K562 (cell line): ENCODE data around the gene RANGAP1. TPM values are rescaled to one million over a fixed set of nuclear protein-coding genes. Genes with fewer than 3 reads are reported as not detected.

Source experiments
- ATAC-seq: fragments of 200-7000 bp; cut with Tn5 transposase; 3 replicates; pipeline ENCODE4 v1.9.1; 2020; ENCODE audit warnings: moderate library complexity
- BruUV-seq: library from RNA; stranded (reverse); fragments of 400-500 nt; replicated peaks from 2 replicates; lab custom pipeline; 2021; lab: Mats Ljungman, UMichigan
- CTCF ChIA-PET: fragments of 300-600 bp; formaldehyde crosslinking; extraction: SDS; loops from one replicate; lab custom pipeline; 2021; ENCODE audit warnings: low intra/inter-chr PET ratio; lab: Yijun Ruan, JAX
- POLR2A ChIA-PET: fragments of 300-600, 350-650 bp; sonication (Branson Sonifier 250); formaldehyde crosslinking; extraction: SDS; loops from one replicate; lab custom pipeline; 2021; ENCODE audit warnings: antibody characterized with exemption, inconsistent platforms; lab: Yijun Ruan, JAX
- DNase-seq, 4 experiments: peaks; one replicate each; pipeline versions ENCODE4 v3.0.0 to v3.0.0-alpha.2; 2011 to 2018; ENCODE audit warnings: low spot score in 3 of 4, mixed read lengths in 3 of 4; ENCODE audit errors: extremely low read depth in 1 of 4
- FAIRE-seq: peaks from 2 replicates; lab custom pipeline; 2011; peaks lifted over from hg19 to GRCh38; lab: Jason Lieb, UNC
- H2AFZ ChIP-seq: 2 replicates; pipeline ENCODE4 v1.6.0; 2011; ENCODE audit warnings: low read depth, low read length, control low read depth, inconsistent platforms
- H3K27ac ChIP-seq: fragments of 200-600 bp; 3 replicates; pipeline ENCODE4 v1.8.0; 2011; ENCODE audit warnings: low read depth, mild to moderate bottlenecking, control low read depth, inconsistent platforms, low read length, moderate library complexity, mixed read lengths; ENCODE audit errors: extremely low read depth
- H3K27me3 ChIP-seq, 2 experiments: fragments of 300-600 bp in 1 of 2; 2 replicates in 1 of 2; 3 replicates in 1 of 2; pipeline versions ENCODE4 v1.6.0 to v1.8.0; 2011; ENCODE audit warnings: inconsistent platforms in 2 of 2, low read length in 2 of 2, mild to moderate bottlenecking in 1 of 2, mixed read lengths in 1 of 2, moderate library complexity in 1 of 2; ENCODE audit not compliant: control insufficient read depth in 2 of 2, insufficient read depth in 2 of 2
- H3K36me3 ChIP-seq: fragments of 300-600 bp; 3 replicates; pipeline ENCODE4 v1.8.0; 2011; ENCODE audit warnings: mild to moderate bottlenecking, low read length, inconsistent platforms; ENCODE audit not compliant: control insufficient read depth, insufficient read depth
- H3K4me1 ChIP-seq, 2 experiments: fragments of 200-600 bp in 1 of 2; replicated peaks in 1 of 2; 2 replicates in 1 of 2; 3 replicates in 1 of 2; pipeline versions ENCODE4 v1.5.1 to v1.8.0; 2011; ENCODE audit warnings: inconsistent platforms in 2 of 2, low read length in 2 of 2, mild to moderate bottlenecking in 1 of 2, mixed read lengths in 1 of 2, moderate library complexity in 1 of 2; ENCODE audit not compliant: control insufficient read depth in 2 of 2, insufficient read depth in 2 of 2
- H3K4me2 ChIP-seq: 2 replicates; pipeline ENCODE4 v1.6.1; 2011; ENCODE audit warnings: low read length, control low read depth, inconsistent platforms, mixed read lengths; ENCODE audit not compliant: insufficient read depth
- H3K4me3 ChIP-seq: fragments of 200-600 bp; sonication (generic), shearing (Covaris generic); 2 replicates; pipeline ENCODE4 v1.5.1; 2016; ENCODE audit warnings: control low read depth, inconsistent platforms
- H3K79me2 ChIP-seq: fragments of 200-600 bp; 3 replicates; pipeline ENCODE4 v1.8.0; 2011; ENCODE audit warnings: low read length, inconsistent platforms; ENCODE audit not compliant: control insufficient read depth, insufficient read depth
- H3K9ac ChIP-seq, 2 experiments: 2 replicates each; pipeline versions ENCODE4 v1.6.0 to v1.6.1; 2011; ENCODE audit warnings: low read depth in 2 of 2, low read length in 2 of 2, control low read depth in 1 of 2, inconsistent platforms in 1 of 2, mild to moderate bottlenecking in 1 of 2, mixed read lengths in 1 of 2; ENCODE audit not compliant: insufficient read depth in 1 of 2
- H3K9me1 ChIP-seq: one replicate; pipeline ENCODE4 v1.6.0; 2011; ENCODE audit warnings: inconsistent platforms, mild to moderate bottlenecking, low read length, moderate library complexity; ENCODE audit not compliant: control insufficient read depth, insufficient read depth
- H3K9me3 ChIP-seq: replicated peaks from 2 replicates; pipeline ENCODE4 v1.5.1; 2011; ENCODE audit warnings: low read depth, low read length, inconsistent platforms; ENCODE audit not compliant: control insufficient read depth, insufficient read depth
- H4K20me1 ChIP-seq: replicated peaks from 2 replicates; pipeline ENCODE4 v1.6.1; 2011; ENCODE audit warnings: low read length, inconsistent platforms, mixed read lengths; ENCODE audit not compliant: control insufficient read depth, insufficient read depth
- ATF6 ChIP-seq: sonication (generic); formaldehyde crosslinking; IDR thresholded peaks from 2 replicates; pipeline ENCODE4 v1.4.0; 2020; ENCODE audit warnings: mild to moderate bottlenecking, missing genetic modification reagents
- CUX1 ChIP-seq: fragments of 200-800 bp; sonication (Bioruptor generic); IDR thresholded peaks from 2 replicates; pipeline ENCODE4 v1.6.1; 2016; ENCODE audit warnings: missing genetic modification characterization, missing compliant biosample characterization
- DPF2 ChIP-seq: fragments of 450-650 bp; IDR thresholded peaks from 2 replicates; pipeline ENCODE4 v1.6.1; 2016
- HLTF ChIP-seq: fragments of 450-650 bp; IDR thresholded peaks from 2 replicates; pipeline ENCODE4 v1.6.1; 2016
- HNRNPH1 ChIP-seq: fragments of 200-400 bp; formaldehyde crosslinking; optimal IDR thresholded peaks from 2 replicates; pipeline ENCODE3; 2017; ENCODE audit warnings: low read depth, mild to moderate bottlenecking, low read length, moderate library complexity
- ID3 ChIP-seq, 2 experiments: fragments of 250-450 bp in 1 of 2; fragments of 450-650 bp in 1 of 2; sonication (Bioruptor Pico) in 1 of 2; IDR thresholded peaks; 2 replicates each; pipeline versions ENCODE4 v1.6.1 to v1.8.0; 2016 to 2021; ENCODE audit warnings: mild to moderate bottlenecking in 2 of 2, moderate library complexity in 2 of 2, missing compliant biosample characterization in 1 of 2, missing genetic modification characterization in 1 of 2
- RBM22 ChIP-seq: fragments of 200-400 bp; formaldehyde crosslinking; IDR thresholded peaks from 2 replicates; pipeline ENCODE4 v1.6.1; 2018; ENCODE audit warnings: low read length, low read depth; ENCODE audit not compliant: poor library complexity, severe bottlenecking
- SMARCA5 ChIP-seq: fragments of 450-650 bp; IDR thresholded peaks from 2 replicates; pipeline ENCODE4 v1.6.1; 2016
- TEAD1 ChIP-seq, 2 experiments: fragments of 450-650 bp in 1 of 2; sonication (generic) in 1 of 2; formaldehyde crosslinking; IDR thresholded peaks; 2 replicates each; pipeline versions ENCODE4 v1.4.0 to v1.8.0; 2020 to 2022; ENCODE audit warnings: mild to moderate bottlenecking in 2 of 2, missing genetic modification reagents in 1 of 2
- ZC3H8 ChIP-seq: fragments of 450-650 bp; IDR thresholded peaks from 2 replicates; pipeline ENCODE4 v1.6.1; 2017
- ZKSCAN1 ChIP-seq: fragments of 150-350 bp; IDR thresholded peaks from 2 replicates; pipeline ENCODE4 v1.6.1; 2016; ENCODE audit warnings: low read depth, low read length
- ZNF146 ChIP-seq: IDR thresholded peaks from one replicate; pipeline ENCODE4 v1.6.1; 2018; ENCODE audit warnings: missing compliant biosample characterization; ENCODE audit not compliant: unreplicated experiment
- ZNF740 ChIP-seq, 3 experiments: fragments of 200-800 bp in 1 of 3; sonication (Bioruptor generic) in 1 of 3; sonication (generic) in 1 of 3; formaldehyde crosslinking in 1 of 3; IDR thresholded peaks; 2 replicates each; pipeline versions ENCODE4 v1.6.1 to v1.8.0; 2016 to 2022; ENCODE audit warnings: mild to moderate bottlenecking in 2 of 3, missing compliant biosample characterization in 2 of 3, missing genetic modification characterization in 2 of 3, missing genetic modification reagents in 1 of 3
- WGBS: fragments of 100-300 bp; shearing (Covaris generic); methylation state at CpG from one replicate; pipeline ENCODE4 v1.1.6; 2016; ENCODE audit warnings: low coverage, mixed read lengths; ENCODE audit not compliant: insufficient coverage; ENCODE audit errors: missing lambda C conversion rate; 5-methylcytosine and 5-hydroxymethylcytosine counted together
- in situ Hi-C: fragments of 300-500 bp; cut with MboI; formaldehyde crosslinking; loops from 4 replicates; pipeline ENCODE4 v1.15.0; 2018; ENCODE audit warnings: inconsistent platforms, mixed read lengths
- intact Hi-C: fragments of 100-400 bp; cut with micrococcal nuclease; formaldehyde crosslinking; loops from 2 replicates; pipeline ENCODE4 v1.14.2; 2022
- polyA plus RNA-seq, 8 experiments: library from polyadenylated mRNA; depleted of rRNA in 4 of 8; stranded (reverse) in 5 of 8; unstranded in 3 of 8; fragments of >200 nt; fragmentation: Nextera tagmentation in 2 of 8; fragmentation: Illumina TruSeq in 1 of 8; extraction: Ambion mirVana in 2 of 8; extraction: Trizol in 1 of 8; gene quantifications; 2 replicates each; pipeline versions ENCODE4 v1.2.1 to v1.2.3, GENCODE V29; 2011 to 2014; ENCODE audit warnings: inconsistent platforms in 1 of 8, missing spikeins in 1 of 8
- total RNA-seq, 7 experiments: library from RNA; depleted of rRNA in 6 of 7; stranded (reverse); fragments of >200 nt in 6 of 7; fragmentation: Illumina TruSeq in 2 of 7; extraction: Trizol in 2 of 7; gene quantifications; 2 replicates each; pipeline versions ENCODE4 v1.2.1 to v1.2.3, GENCODE V29; 2011 to 2021; ENCODE audit warnings: low replicate concordance in 1 of 7

RANGAP1 gene
- total and polyA plus RNA-seq, 9 of the 15 experiments (the other 6 are each of a cell fraction or from before 2014, with no cell fraction given): 2.1 to 104 (median 50.6) TPM

- CTCF ChIA-PET: no interaction called here
- TF ChIP-seq ZNF146 (CRISPR knock-in tag) (no peak), HNRNPH1 (no peak), ZKSCAN1 (no peak), RBM22 (no peak), DPF2 (no peak), ZC3H8 (no peak), ID3 (CRISPR knock-in tag; IDR thresholded peaks at IDR 0.05) (no peak), ID3 (tag; IDR thresholded peaks at IDR 0.05) (no peak), HLTF (no peak), SMARCA5 (no peak), CUX1 (no peak), ZNF740 (CRISPR knock-in tag; IDR thresholded peaks at IDR 0.05) (no peak), ZNF740 (tag; IDR thresholded peaks at IDR 0.05) (no peak), TEAD1 (CRISPR knock-in tag; IDR thresholded peaks at IDR 0.05) (no peak), ATF6 (no peak)
These were observed 39.0 kb upstream of the RANGAP1 start for GRCh38 chr22:41324821-41325528.

More at GRCh38 chr22:41324821-41325528, 39.0 kb upstream of the RANGAP1 start:
- no peaks in the 10 kb centered on the region for H4K20me1 ChIP-seq
- no peak for FAIRE-seq
- no peak overlapping the region for H2AFZ ChIP-seq
- H3K9ac ChIP-seq: no peak overlapping the region
- H3K27ac ChIP-seq: no peak overlapping the region
- no TSS peak for BruUV-seq
- H3K9me3 ChIP-seq: no peaks in the 10 kb centered on the region
- H3K79me2 ChIP-seq: no peaks in the 10 kb centered on the region; the same call in 2 of the 3 replicates
- H3K9me1 ChIP-seq: no peaks in the 10 kb centered on the region
- H3K36me3 ChIP-seq: peaks cover 60% of the 10 kb centered on the region; the same call in 2 of the 3 replicates
- in situ Hi-C loops (no loop called here), intact Hi-C loops (no loop called here)
- POLR2A ChIA-PET: interaction anchor here (0.6 to 1.3 kb wide), 2 partner anchors 17 to 54 kb away, joined by 3 read pairs; no protein-coding TSS in a partner anchor
- no peaks in the 10 kb centered on the region for H3K4me1 ChIP-seq
- no peak overlapping the region for H3K4me2 ChIP-seq
- 81% methylated on average over 2 of the region's 5 CpGs for WGBS
- ATAC-seq: no peak
- no peak for DNase-seq
- H3K4me3 ChIP-seq: no peak overlapping the region
- no peaks in the 10 kb centered on the region for H3K27me3 ChIP-seq
